Rectal smooth muscle tissue (tissue), 1 donor: ENCODE results near the gene ITPRID1.

Experiments used
- H3K27ac ChIP-seq: one replicate; pipeline ENCODE4 v1.7.0; 2013; ENCODE audit warnings: low read depth, low read length, inconsistent platforms
- H3K27me3 ChIP-seq: one replicate; pipeline ENCODE4 v1.7.0; 2013; ENCODE audit warnings: low read length; ENCODE audit not compliant: control insufficient read depth, insufficient read depth
- H3K36me3 ChIP-seq: one replicate; pipeline ENCODE4 v1.7.0; 2013; ENCODE audit warnings: low read length; ENCODE audit not compliant: control insufficient read depth, insufficient read depth
- H3K4me1 ChIP-seq: one replicate; pipeline ENCODE4 v1.7.0; 2013; ENCODE audit warnings: low read length; ENCODE audit not compliant: control insufficient read depth, insufficient read depth
- H3K4me3 ChIP-seq: one replicate; pipeline ENCODE4 v1.7.0; 2013; ENCODE audit warnings: low read length
- H3K9ac ChIP-seq: one replicate; pipeline ENCODE4 v1.7.0; 2013; ENCODE audit warnings: low read length

Gene ITPRID1

DNA sequence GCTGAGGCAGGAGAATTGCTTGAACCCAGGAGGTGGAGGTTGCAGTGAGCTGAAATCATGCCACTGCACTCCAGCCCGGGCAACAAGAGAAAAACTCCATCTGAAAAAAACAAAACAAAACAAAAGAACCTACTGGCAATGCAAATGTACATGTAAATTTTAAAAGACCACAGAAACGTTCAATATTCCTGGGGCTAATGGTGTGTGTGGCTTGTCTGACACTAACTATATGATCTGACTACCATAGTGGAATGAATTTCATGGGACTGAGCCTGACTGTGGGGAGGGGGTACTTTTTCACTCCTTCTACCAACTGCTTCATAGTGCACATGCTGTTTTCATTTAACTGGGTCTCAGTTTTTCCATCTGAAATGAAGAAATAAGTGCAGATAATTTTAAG, 69.6 kb downstream of the ITPRID1 start:
- Histone ChIP-seq H3K36me3 (no peaks in the 10 kb centered on the region), H3K9ac (no peak overlapping the region), H3K27ac (no peak overlapping the region), H3K27me3 (no peaks in the 10 kb centered on the region), H3K4me1 (no peaks in the 10 kb centered on the region), H3K4me3 (no peak overlapping the region)

DNA sequence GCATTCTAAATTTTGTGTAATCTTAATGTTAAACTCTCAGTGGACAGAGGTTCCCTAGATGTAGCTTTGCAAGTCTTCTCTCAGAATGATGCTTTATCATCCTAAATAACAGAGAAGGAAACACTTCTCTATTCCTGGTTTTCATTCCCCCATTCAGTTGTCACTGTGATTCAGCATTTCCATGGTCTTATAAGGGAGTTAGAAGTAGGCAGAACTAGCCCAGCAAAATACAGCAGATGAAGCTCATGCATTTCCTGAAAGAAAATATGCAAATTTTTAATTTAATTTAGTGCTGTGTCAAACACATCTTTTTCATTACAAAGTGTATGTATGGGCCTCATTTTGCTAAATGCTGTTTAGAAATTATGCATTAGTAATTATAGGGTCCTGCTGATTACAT, 70.1 kb downstream of the ITPRID1 start:
- no peak overlapping the region for H3K27ac ChIP-seq
- H3K4me3 ChIP-seq: no peak overlapping the region
- no peaks in the 10 kb centered on the region for H3K4me1 ChIP-seq
- no peaks in the 10 kb centered on the region for H3K36me3 ChIP-seq
- no peak overlapping the region for H3K9ac ChIP-seq
- no peaks in the 10 kb centered on the region for H3K27me3 ChIP-seq

DNA sequence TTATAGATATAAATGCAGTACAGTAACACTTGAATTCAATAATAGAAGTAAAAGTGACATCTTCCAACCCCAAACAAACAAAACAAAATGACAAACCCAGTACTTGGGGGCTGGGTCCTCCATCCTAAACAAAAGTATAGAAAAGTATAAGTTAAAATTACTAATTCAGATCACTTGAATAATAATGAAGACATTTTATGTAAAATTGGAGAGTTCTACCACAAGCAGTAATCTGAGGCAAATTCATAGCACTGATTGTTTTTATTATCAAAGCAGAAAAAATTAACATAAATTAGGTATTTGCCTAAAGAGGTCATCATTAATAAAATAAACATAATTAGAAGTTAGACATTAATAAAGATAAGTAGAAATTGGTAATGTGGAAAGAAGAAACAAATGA, 81.5 kb downstream of the ITPRID1 start:
- Histone ChIP-seq H3K9ac (no peak overlapping the region), H3K4me1 (no peaks in the 10 kb centered on the region), H3K27me3 (no peaks in the 10 kb centered on the region), H3K27ac (no peak overlapping the region), H3K36me3 (no peaks in the 10 kb centered on the region), H3K4me3 (no peak overlapping the region)

DNA sequence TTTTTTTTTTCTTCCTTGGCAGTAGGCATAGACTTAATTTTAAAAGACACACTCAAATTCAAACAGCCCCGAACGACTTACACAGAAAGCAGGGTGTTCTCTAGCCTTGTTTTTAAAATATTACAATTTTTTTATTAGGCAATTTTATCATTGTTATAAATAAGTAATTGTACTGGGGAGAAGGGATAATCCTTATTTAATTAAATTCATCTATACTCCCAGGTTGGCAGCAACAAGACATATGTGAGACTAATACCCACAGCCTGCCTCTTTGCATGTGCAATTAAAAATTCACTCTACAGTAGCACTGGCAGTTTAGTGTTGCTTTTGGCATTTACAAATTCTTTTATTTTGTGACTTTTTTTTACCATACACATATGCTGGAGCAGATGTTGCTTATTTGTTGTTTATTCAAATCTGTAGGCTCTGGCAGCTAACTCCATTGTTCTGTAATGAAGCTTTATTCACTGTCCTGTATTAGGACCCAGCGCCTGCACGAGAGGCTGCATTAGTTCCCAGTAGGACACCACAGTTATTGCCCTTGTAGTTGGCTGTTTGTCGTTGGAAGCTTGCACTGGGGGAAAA, 88.2 kb downstream of the ITPRID1 start:
- H3K4me1 ChIP-seq: no peaks in the 10 kb centered on the region
- no peaks in the 10 kb centered on the region for H3K27me3 ChIP-seq

DNA sequence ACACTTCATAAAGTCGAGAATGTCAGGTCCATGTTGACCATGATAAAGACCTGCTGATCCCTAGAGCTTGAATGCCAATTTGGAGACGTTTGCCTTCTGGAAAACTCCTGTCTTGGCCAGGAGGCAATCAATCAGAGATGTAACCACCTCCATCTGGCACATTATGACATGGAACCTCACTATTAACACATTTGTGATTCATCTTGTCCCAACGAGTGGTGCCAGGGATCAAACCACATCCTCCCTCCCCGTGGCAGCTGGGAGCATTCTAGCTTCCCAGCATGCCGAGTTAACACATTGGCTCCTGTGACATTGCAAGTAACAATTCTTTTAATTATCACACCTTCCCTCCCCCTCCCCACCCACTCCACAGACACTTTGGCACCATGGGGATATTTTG, 89.2 kb downstream of the ITPRID1 start:
- Histone ChIP-seq H3K27ac (no peak overlapping the region), H3K27me3 (no peaks in the 10 kb centered on the region), H3K4me1 (no peaks in the 10 kb centered on the region), H3K36me3 (no peaks in the 10 kb centered on the region), H3K9ac (no peak overlapping the region), H3K4me3 (no peak overlapping the region)

More for the DNA sequence above, 88.2 kb downstream of the ITPRID1 start:
- no peak overlapping the region for H3K27ac ChIP-seq
- no peak overlapping the region for H3K4me3 ChIP-seq
- no peaks in the 10 kb centered on the region for H3K36me3 ChIP-seq
- no peak overlapping the region for H3K9ac ChIP-seq

DNA sequence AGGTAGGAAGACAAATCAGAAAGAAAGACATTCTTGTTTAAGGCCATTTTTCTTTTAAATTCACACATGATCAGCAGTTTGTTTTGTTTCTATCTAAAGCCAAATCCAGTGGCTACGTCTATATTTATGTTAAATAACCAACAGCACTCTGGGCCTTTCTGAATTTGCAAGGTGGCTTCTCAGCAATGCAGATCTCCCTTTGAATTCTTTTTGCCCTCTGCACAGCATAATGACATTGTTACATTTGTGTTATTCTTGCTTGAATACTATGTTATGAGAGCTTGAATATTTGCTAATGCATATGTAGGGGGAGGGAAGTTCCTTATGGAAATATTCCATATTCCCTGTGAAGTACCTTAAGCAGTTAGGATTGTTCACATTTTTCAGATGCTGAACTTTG, 99.7 kb downstream of the ITPRID1 start:
- Histone ChIP-seq H3K4me1 (no peaks in the 10 kb centered on the region), H3K36me3 (no peaks in the 10 kb centered on the region), H3K9ac (no peak overlapping the region), H3K27ac (no peak overlapping the region), H3K4me3 (no peak overlapping the region), H3K27me3 (no peaks in the 10 kb centered on the region)

DNA sequence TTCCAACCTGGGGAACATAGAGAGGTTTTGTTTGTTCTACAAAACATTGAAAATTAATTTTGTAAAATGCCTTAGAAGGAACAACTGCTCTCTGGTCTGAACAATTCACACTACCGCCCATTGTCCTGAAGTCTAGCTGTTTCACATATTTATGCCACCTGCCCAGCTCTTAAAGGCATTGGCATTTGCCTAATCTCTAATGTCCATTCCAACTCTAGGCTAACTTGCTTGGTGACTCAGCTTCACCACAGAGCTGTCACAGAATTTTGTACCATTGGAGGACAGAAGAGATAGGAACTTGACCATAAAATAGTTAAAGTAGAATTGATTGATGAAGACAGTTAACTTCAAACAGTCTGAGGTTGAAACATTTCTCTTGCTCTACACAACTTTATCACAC, 119.6 kb downstream of the ITPRID1 start:
- Histone ChIP-seq H3K9ac (no peak overlapping the region), H3K27me3 (no peaks in the 10 kb centered on the region), H3K4me3 (no peak overlapping the region), H3K4me1 (no peaks in the 10 kb centered on the region), H3K27ac (no peak overlapping the region), H3K36me3 (no peaks in the 10 kb centered on the region)

DNA sequence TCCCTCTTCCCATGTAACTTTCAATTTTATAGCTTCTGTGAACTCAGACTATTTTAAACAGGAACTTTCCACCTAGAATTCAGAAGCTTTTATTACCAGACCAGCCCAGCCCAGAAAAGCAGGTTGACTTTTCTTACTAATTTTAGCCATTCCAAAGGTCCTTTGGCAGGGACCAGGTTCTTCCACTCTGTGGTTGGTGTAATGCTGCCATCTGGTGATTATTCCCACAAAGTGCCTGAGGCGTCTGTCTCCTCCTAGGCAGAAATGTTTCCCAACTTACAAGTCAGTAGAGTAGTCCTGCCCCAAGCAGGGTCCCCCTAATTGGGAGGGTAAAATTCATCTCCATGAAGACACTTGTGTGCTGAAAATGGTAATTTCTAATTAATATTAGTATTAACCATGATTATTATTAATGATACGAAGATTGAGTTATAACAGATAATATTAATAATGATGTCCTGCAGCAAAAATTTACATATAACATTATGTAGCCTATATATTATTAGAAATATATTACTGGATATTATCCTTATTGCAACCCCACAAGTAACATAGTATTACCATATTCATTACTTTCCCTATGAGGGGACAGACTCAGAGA, 120.1 kb downstream of the ITPRID1 start:
- Histone ChIP-seq H3K4me3 (no peak overlapping the region), H3K36me3 (no peaks in the 10 kb centered on the region), H3K27ac (no peak overlapping the region), H3K4me1 (no peaks in the 10 kb centered on the region), H3K9ac (no peak overlapping the region), H3K27me3 (no peaks in the 10 kb centered on the region)

DNA sequence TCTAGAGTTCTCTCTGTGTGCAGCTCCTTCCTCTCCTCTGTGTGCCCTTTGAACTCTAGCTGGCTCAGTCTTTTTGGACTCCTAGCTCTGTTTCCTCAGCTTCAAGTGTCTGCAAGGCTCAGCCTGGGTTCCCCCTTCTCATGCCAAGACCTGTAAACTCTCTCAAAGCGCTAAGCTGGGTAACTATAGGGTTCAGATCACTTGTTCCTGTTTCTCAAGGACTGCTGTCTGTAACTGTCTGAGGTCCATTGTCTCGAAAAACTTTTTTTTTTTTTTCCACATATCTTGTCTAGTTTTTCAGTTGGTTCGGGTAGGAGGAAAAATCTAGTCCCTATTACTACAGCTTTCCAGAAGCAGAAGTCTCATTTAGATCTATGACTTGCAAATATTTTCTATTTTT, 126.5 kb downstream of the ITPRID1 start:
- H3K4me1 ChIP-seq: no peaks in the 10 kb centered on the region
- H3K27ac ChIP-seq: no peak overlapping the region
- H3K9ac ChIP-seq: no peak overlapping the region
- no peaks in the 10 kb centered on the region for H3K27me3 ChIP-seq
- H3K4me3 ChIP-seq: no peak overlapping the region
- H3K36me3 ChIP-seq: no peaks in the 10 kb centered on the region

DNA sequence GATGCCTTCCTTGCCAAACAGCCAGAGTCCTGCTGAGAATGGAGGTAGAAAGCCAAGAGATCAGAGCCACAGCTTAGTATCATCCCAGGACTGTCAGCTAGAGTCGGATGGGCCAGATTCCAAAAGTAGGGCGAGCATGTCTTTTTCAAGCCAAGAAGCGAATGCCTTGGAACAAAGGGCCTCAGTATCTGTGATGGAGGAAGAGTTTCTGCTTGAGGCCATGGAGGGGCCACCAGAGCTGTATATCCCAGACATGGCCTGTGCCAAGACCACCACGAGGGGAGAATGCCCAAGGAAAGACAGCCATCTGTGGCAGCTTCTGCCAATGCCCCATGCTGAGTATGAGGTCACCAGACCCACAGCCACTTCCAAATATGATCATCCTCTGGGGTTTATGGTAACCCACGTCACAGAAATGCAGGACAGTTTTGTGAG, 128.8 kb downstream of the ITPRID1 start:
- Histone ChIP-seq H3K4me1 (no peaks in the 10 kb centered on the region), H3K27ac (no peak overlapping the region), H3K4me3 (no peak overlapping the region), H3K27me3 (no peaks in the 10 kb centered on the region), H3K9ac (no peak overlapping the region), H3K36me3 (no peaks in the 10 kb centered on the region)

DNA sequence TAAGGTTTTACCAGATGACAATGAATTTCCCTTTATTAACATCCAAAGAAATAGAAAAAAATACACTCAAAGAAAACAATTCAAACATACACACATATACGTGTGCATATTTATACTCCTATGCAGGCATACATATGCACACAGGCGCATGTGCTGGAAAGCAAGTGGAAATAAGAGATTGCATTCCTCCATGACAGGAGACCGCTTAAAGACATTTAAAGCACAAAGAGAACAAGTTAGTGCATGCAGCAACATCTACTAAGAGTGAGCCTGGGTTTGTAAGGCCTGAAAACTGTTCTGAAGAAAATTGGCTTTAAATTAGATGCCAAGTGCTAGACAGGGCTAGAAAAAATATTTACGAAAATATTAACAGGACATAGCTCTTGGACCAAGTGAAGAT, 133.1 kb downstream of the ITPRID1 start:
- no peak overlapping the region for H3K9ac ChIP-seq
- H3K36me3 ChIP-seq: no peaks in the 10 kb centered on the region
- H3K4me1 ChIP-seq: no peaks in the 10 kb centered on the region
- no peaks in the 10 kb centered on the region for H3K27me3 ChIP-seq
- H3K27ac ChIP-seq: no peak overlapping the region
- no peak overlapping the region for H3K4me3 ChIP-seq

DNA sequence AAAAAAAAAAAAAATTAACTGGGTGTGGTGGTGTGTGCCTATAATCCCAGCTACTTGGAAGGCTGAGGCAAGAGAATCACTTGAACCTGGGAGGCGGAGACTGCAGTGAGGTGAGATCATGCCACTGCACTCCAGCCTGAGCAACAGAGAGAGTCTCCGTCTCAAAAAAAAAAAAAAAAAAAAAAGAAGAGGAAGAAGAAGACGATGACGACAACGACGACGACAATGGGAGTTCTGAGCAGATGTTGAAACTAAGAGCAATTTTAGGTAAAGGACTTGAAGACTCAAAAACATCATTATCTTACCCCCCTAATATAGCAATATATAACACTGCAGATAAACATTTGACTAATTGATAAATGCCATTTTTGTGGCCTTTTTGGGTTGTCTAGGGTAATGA, 133.6 kb downstream of the ITPRID1 start:
- H3K4me3 ChIP-seq: no peak overlapping the region
- no peaks in the 10 kb centered on the region for H3K27me3 ChIP-seq
- H3K36me3 ChIP-seq: no peaks in the 10 kb centered on the region

DNA sequence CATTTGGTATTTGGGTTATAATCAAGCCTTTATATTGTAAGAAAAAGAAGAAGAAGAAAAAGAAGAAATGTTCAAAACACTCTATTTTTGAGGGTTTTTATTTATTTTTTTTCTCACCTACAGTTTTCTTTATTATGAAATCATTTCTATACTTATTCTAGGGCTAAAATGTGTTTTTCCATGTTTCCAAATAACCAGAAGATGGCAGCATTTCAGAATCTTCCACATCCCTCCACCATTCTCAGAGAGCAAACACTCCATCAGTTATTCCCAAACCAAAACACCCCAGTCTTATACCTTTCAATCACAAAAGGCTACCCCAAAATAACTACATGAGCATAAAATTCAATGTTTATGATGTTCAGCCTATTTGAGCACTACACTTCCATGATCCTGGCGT, 134.4 kb downstream of the ITPRID1 start:
- H3K27me3 ChIP-seq: no peaks in the 10 kb centered on the region
- H3K4me1 ChIP-seq: no peaks in the 10 kb centered on the region
- H3K4me3 ChIP-seq: no peak overlapping the region
- no peak overlapping the region for H3K27ac ChIP-seq
- no peak overlapping the region for H3K9ac ChIP-seq
- no peaks in the 10 kb centered on the region for H3K36me3 ChIP-seq

More for the DNA sequence above, 133.6 kb downstream of the ITPRID1 start:
- Histone ChIP-seq H3K9ac (no peak overlapping the region), H3K4me1 (no peaks in the 10 kb centered on the region), H3K27ac (no peak overlapping the region)
